GM18870 (cell line): ENCODE data around the gene NLRP6.

Source experiments
- ATAC-seq: cut with Tn5 transposase; IDR thresholded peaks from one replicate; pipeline ENCODE4 v1.9.1; 2021; ENCODE audit warnings: moderate library complexity; ENCODE audit not compliant: unreplicated experiment

NLRP6 gene

DNA sequence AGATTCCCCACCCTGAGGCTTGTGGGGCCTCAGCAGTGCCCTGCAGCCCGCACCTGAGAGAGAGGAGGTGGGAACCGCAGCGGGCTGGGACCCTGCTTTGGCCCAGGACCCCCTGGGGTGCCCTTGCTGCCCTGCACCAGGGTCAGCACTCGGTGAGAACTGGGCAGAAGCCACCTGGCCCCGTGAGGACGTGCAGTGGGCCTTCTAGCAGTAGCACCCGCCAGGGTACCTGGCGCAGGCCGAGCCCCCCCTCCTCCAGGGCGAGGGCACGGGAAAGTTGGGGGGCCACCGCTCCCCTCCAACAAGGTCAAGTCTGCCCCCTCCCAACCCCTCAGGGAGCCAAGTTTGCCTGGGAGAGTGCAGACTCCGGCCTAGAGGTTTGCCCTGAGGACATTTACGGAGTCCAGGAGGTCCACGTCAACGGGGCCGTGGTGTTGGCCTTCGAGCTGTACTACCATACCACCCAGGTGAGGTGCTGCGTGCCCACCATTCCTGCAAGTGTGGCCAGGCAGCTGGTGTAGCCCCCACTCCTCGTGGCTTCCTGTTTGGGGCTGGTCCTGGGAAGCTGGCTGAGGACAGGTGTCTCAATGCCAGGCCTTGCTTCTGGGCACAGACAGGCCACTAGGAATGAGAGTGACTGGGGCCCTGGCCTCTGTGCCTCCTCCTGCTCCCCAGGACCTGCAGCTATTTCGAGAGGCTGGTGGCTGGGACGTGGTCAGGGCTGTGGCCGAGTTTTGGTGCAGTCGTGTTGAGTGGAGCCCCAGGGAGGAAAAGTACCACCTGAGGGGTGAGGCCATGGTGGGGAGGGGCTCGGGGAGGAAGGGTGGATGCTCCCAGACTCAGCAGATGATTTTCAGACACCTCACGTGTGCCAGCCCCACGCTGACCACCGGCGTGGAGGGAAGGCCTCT lies 14.3 kb downstream of the NLRP6 start:
- no peak for ATAC-seq

DNA sequence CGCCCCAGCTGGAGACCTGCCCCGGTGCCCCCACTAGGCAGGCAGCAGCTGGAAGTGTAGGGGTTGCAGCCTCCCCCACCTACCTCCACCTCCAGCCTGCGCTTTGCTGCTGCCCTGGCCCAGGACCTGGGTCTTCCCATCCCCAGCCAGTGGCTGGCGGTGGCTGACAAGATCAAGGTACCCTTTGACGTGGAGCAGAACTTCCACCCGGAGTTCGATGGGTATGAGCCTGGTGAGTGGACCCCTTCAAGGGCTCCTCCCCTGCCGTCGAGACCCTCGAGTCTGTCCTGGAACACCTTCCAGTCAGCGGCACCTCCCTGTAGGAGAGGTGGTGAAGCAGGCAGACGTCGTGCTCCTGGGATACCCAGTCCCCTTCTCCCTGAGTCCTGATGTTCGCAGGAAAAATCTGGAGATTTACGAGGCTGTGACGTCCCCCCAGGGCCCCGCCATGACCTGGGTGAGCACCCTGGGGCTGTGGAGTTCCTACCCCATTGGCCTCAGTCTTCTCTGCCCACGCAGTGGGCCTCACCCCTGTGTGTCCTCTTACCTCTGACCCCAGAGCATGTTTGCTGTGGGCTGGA lies 15.2 kb downstream of the NLRP6 start:
- ATAC-seq, result no peak

DNA sequence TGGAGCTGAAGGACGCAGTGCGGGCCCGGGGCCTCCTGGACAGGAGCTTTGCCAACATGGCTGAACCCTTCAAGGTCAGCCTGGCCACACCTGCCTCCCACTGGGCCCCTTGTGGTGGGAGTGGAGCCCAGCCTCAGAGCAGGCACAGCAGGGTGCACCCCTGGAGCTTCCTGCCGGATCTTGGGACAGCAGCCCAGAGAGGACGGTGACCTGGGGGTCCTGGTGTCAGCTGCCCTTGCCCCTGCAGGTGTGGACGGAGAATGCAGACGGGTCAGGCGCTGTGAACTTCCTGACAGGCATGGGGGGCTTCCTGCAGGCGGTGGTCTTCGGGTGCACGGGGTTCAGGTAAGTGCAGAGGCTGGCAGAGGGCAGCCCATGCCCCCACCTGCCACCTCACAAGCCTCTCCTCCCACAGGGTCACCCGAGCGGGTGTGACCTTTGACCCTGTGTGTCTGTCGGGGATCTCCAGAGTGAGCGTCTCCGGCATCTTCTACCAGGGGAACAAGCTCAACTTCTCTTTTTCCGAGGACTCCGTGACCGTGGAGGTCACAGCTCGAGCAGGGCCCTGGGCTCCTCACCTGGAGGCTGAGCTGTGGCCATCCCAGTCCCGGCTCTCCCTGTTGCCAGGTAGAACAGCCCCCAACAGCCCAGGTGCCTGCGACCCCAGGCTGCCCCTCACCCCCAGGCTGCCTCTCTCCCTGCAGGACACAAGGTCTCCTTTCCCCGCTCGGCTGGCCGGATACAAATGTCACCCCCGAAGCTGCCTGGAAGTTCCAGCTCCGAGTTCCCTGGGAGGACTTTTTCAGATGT lies 15.8 kb downstream of the NLRP6 start:
- ATAC-seq, result no peak

DNA sequence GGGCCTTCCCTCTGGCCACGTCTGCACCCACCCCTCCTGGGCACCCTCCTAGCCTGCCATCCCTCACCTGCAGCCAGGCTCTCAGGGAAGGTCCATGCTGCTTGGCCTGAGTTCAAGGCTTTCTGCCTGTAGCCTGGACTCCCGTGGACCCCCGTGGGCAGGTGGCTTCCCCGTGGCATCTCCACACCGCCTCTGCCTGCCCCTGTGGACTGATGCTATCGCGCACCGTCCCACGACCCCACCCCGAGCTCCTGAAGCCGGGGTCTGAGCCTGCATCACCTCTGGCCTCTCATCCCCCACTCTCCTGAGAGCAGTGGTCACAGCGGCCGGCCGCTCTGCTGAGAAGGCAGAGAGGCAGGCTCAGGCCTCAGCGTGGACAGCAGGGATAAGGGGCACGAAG lies 16.6 kb downstream of the NLRP6 start:
- no peak for ATAC-seq

DNA sequence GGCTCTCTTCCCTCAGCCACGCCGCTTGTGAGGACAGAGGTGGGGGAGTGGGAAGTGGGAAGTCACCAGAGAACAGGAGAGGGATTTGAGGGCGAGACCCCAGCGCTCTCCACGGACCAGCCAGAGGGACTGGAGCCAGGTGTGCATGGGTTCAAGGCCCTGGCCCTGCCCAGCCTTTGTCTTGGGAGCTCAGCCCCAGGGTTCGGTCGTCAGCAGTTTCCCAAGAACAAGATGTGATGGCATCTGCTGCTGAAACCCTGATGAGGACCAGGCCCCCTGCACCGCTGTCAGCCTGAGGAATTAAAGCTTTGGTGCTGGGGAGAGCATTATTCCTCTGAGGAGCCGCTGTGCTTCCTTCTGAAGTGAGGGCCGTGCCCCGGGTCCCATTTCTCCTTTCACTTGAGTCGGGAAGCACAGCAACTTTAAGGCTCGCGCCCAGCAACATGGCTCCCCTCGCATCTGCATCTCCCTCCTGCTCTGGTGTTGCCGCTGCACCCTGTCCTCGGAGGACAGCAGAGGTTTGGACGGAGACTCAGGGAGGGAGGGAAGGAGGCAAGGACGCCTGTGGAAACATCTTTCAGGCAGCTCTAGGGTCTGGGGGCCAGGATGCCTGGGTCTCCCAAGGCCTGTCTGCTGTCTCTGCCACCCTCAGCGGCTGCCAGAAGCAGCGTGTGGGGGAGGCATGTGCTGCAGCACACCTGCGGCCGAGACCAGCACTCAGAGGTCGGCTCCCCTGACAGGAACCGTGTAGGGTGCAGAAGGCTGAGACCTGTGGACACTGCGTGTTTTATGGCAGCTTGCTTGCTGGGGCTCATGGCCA lies 17.4 kb downstream of the NLRP6 start:
- no peak for ATAC-seq

DNA sequence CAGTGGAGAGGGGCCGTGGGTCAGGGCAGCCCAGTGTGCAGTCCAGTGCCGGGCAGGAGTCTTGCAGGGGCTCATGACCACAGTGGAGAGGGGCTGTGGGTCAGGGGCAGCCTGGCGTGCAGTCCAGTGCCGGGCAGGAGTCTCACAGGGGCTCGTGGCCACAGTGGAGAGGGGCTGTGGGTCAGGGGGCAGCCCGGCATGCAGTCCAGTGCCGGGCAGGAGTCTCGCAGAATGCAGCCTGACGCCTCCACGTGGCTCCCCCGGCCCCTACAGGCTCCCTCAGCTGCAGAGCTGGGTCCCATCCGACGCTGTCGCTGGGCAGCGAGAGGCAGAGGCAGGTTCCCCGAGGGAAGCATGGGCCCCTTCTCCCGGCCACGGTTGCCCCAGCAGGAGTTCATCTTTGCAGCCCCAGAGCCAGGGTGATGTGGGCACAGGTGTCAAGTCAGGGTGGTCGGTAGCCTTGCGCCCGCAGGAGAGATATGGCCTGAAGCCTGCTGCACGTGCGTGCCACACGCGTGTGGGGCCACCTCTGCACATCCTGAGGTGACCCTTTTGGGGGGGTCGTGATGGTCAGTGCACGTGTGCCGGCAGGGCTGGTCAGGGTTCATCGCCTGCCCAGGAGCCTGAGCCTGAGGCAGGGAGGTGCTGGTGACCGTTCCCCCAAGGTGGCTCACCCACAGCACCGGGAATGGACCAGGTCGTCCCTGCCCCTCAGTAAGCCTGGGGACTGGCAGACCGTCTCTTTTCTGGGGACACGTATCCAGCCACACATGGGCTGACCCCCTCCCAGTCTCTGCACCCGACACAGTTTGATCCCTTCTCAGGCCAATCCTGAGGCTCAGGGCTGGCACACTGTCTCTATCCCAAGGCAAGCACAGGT lies 18.2 kb downstream of the NLRP6 start:
- ATAC-seq, result no peak

DNA sequence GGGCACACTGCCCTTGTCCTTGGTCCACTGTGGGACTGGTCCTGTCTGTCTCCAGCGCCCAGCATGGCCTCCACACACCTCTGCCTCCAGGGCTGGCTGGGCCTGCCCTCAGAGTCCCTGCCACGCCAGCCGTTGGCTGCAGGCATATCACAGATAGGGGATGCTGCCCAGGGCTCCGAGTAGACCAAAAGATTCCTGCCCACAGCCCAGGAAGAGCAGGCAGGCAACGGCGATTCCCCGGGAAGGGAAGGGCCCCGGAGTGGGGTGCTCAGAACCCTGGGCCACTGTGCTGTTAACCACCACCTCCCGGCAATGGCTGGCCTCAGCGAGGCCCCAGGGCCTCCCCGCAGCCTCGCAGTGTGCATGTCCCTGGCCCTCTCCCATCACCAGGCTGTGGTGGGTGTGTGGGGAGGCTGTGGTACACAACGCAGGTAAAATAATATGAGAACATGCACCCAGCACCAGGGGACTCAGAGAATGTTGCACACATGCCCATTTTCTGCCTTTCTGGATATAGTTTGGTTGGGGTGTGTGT lies 18.9 kb downstream of the NLRP6 start:
- ATAC-seq, result no peak

DNA sequence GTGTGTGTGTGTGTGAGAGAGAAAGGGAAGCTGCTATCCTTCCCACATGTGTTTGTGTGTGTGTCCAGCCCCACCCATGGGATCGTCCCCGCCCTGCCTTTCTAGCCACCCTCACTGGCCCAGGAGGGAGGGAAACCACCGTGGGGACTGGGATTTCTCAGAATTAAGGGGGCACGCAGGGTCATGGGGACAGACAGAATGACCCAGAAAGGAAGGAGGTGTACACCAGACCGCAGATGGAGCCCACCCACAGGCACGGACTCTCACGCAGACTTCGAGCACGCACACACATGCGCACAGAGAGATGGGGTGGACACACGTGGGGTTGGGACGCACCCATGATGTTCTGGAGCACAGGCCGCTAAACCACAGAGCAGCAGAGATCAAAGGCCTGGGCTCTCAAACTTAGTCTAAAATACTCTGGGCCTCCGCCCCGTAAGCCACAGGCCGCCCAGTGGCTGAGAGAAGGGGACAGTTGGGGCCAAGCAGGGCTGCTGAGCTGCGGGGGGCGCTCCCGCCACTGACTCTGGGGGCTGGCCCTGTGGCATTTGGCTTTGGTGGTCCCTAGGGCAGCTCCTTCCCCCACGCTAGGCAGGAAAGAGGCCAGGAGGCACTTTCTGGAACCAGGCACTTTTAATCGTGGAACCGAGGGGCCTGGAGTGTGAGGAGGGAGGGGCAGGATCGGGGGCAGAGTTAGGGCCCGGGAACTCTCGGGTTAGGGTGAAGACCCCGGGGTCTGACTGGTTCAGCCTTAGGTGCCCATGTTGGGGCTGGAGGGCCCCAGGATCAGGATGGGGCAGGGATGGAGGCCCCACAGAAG lies 19.6 kb downstream of the NLRP6 start:
- ATAC-seq, result no peak

DNA sequence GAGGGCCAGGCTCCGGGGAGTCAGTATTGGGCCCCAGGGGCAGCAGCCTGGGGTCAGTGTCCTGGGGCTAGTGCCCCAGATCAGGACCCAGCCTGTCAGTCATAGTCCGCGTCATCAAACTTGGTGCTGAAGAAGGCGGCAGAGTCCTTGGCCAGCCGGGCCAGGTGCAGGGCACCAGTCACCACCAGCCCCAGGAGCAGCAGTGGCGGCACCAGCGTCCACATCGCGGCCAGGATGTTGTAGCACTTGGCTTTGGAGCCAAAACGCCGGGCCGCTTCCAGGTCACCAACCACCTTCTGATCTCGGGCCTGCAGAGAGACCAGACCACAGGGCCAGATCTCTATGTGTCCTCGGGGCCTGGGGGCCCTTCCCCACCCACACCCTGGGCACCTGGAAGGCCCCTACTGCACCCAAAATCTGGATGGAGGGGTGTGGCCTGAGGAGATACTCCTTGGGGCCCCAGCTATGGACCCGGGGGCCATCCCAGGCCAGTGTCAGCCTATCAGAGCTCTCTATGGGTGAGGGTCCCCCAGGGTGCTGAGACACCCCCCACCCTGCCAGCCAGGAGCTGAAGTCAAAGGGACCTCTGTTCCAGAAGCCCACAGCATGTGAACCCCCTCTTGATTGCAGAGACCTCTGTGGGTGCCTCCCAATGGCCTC lies 20.3 kb downstream of the NLRP6 start:
- ATAC-seq, result no peak

DNA sequence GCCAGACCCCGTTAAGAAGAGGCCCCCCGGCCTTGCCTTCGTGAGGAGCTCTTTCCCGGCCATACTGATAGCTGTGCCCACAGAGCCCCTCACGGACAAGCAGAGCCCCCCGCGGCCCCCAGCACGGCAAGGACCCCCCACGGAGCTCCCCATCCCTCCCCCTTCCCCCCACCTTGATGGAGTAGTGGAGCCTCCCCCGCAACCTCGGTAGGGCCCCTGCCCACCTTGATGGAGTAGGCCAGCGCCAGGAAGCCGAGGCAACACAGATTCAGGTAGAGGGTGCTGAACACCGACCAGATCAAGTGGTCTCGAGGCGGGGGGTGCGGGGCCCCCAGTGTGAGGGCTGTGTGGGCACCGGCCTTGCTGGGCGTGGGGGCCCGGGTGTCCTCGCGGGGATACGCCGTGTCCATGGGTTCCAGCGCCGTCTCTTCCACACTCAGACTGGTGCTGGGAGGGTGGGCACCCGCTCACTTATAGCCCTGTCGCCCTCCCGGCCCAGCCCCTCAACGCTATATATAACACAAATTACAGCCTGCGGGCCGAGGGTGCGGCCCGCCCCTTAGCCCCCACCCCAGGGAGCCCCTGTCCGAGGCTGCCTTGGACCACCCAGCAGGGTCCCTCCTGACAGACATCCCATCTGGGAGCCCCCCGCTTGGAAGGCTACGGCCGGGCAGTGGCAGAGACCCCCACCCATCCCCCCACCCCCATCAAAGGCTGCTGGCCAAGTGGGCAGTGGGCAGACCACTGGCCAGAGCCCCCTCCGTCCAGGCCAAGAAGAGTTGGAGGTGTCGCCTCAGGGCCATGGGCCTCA lies 21.1 kb downstream of the NLRP6 start, which contains the start of gene IFITM5:
Gene IFITM5, minus strand, starts transcription at position 446 of the 811 bp plus-strand sequence. Its CDS starts 36 bp downstream, at position 410.
- ATAC-seq, result no peak

DNA sequence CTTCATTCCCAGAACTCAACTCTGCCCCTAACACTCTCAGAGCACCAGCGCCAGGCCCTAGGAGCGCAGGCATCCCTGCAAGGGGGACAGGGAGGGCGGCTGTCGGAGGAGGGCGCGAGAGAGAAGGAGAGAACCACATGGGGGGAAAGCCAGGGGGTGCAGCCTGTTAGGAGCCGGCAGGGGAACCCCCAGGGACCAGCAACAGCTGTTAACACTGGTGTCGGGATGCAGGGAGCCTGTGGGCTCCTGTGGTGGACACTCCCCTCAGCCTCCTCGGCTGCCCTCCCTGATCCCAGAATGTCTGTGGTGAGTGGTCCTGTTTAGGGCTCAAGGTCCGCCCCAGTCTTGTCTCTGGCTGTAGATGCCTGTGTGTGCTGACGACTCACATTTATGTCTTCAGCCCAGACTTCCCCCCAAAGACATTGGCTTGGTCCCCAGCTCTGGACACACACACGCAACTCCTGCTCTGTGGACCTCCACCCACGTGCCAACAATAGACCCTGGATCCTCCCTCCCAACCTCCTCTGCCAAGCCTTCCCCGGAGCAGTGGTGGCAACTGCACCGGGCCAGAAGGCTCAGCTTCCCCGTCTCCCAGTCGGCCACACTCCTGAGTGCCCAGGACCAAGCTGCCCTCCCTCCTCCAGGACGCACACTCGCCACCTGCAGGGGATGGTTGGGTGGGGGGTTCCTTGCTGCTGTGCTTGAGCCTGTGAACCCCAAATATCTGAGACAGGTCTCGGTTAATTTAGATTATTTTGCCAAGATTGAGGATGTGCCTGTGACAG lies 21.9 kb downstream of the NLRP6 start:
- ATAC-seq, result no peak

DNA sequence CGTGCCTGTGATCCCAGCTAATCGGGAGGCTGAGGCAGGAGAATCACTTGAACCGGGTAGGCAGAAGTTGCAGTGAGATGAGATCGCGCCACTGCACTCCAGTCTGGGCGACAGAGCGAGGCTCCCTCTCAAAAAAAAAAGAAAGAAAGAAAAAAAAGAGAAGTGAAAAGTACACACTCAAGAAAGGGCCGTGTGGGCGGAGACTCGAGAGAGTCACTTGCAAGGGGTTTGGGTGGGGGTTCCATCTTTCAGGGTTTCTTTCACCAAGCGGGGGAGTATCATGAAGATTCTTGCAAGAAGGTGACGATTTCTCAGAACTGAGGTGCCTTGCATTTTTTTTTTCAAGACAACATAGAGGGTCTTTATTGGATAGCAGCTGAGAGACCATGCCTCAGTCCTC lies 25.2 kb downstream of the NLRP6 start:
- ATAC-seq, result no peak

DNA sequence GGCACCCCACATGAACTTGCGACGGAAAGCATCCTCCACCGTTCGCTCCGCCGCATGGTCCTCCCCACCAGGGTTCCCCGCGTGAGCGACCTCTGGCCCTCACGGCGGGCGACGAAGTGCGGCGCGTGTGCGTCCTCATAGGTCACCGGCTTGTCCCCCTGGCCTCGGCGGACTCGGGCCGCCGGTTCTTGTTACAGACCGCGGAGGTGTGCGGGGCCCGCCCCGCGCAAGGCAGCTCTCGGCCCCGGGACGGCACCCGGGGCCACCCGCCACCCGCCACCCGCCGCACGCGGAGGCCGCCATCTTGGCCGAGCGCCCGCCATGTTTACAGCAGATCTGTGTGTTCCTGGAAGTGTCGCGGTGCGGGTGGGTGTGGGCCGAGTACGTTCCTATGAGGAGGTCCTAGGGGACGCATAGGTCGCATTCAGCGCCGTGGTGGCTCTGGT lies 25.9 kb downstream of the NLRP6 start:
- ATAC-seq, result no peak

DNA sequence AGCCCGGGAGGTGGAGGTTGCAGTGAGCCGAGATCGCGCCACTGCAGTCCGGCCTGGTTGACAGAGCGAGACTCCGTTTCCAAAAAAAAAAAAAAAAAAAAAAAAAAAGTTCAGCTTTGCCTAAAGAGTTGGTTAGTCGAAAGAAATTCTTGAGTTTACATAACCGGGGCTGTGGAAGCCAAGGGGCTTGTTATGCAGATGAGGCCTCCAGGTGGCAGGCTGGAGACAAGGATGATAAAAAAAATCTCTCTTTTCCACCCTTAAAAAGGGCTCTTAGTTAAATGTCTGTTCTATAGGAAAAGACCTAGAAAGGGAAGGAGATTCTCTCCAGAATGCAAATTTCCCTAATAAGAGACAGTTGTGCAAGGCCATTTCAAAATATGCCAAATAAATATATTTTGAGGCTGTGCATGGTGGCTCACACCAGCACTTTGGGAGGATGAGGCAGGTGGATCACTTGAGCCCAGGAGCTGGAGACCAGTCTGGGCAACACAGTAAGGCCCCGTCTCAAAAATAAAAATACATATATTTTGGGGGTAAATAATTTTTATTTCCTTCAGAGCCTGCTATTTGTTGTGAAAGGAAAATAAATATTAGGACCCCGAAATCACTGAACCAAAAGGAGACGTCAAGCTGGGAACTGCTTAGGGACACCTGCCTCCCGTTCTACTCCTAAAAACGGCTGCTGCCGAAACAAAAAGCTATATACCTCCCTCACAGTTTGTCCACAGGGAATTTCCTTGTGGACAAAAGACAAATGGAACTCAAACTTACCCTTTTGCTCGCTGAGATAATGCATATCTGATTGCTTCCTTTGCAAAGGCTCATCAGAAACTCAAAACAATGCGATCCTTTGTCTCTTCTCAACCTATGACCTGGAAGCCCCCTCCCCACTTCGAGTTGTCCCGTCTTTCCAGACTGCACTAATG lies 27.0 kb downstream of the NLRP6 start:
- ATAC-seq, result no peak

DNA sequence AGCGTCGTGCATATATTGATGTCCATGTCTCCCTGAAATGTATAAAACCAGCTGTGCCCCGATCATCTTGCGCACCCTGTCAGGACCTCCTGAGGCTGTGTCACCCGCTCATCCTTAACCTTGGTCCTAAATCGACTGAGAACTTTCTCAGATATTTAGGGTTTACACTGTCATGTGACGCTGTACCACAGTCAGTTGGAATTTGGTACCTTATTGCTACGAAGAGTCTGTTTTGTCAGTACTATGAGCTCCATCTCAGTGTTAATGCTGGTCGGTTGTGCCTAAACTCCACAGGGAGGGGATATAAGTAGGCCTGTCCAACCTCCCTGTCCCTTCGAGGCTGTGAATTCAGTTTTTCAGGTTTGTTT lies 27.6 kb downstream of the NLRP6 start:
- no peak for ATAC-seq
